ENCODE results near the gene INPP5A.

INPP5A gene

DNA sequence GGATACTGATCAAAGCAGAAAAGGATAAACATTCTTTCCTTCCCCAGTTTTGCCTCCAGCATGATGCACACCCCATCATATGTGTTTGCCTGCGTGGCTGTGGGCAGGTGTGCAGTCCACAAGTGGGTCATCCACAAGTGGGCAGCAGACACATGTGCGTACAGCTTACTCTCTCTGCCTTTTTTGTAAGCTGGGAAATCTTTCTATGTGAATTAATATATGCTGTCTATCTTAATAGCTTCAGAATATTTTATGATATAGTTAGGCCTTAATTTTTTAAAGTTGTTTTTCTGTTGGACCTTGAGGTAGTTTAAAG, 80.1 kb downstream of the INPP5A start:
- no peak for TF ChIP-seq CTCF (IDR thresholded peaks at IDR 0.05; ENCODE audit: low read depth, low read length, missing control alignments)
- no peak for DNase-seq (ENCODE audit: low read depth)
- no peak overlapping the region for H3K4me3 ChIP-seq (ENCODE audit: low read depth, low read length)

GRCh38 chr10:132618158-132618919, 80.8 kb downstream of the INPP5A start:
- no peak for DNase-seq (ENCODE audit: low read depth)
- no peak overlapping the region for H3K4me3 ChIP-seq (ENCODE audit: low read depth, low read length)
- TF ChIP-seq CTCF (IDR thresholded peaks at IDR 0.05; ENCODE audit: low read depth, low read length, missing control alignments), result no peak

GRCh38 chr10:132619927-132620326, 82.3 kb downstream of the INPP5A start:
- no peak for TF ChIP-seq CTCF (IDR thresholded peaks at IDR 0.05; ENCODE audit: low read depth, low read length, missing control alignments)
- no peak for DNase-seq (ENCODE audit: low read depth)
- no peak overlapping the region for H3K4me3 ChIP-seq (ENCODE audit: low read depth, low read length)

GRCh38 chr10:132624061-132624846, 86.7 kb downstream of the INPP5A start:
- DNase-seq (ENCODE audit: low read depth), result no peak
- TF ChIP-seq CTCF (IDR thresholded peaks at IDR 0.05; ENCODE audit: low read depth, low read length, missing control alignments), result no peak
- no peak overlapping the region for H3K4me3 ChIP-seq (ENCODE audit: low read depth, low read length)

- DNase-seq (ENCODE audit: low read depth), result no peak
- TF ChIP-seq CTCF (IDR thresholded peaks at IDR 0.05; ENCODE audit: low read depth, low read length, missing control alignments), result no peak
- no peak overlapping the region for H3K4me3 ChIP-seq (ENCODE audit: low read depth, low read length)
These were observed 87.4 kb downstream of the INPP5A start for GRCh38 chr10:132624847-132625471.

DNA sequence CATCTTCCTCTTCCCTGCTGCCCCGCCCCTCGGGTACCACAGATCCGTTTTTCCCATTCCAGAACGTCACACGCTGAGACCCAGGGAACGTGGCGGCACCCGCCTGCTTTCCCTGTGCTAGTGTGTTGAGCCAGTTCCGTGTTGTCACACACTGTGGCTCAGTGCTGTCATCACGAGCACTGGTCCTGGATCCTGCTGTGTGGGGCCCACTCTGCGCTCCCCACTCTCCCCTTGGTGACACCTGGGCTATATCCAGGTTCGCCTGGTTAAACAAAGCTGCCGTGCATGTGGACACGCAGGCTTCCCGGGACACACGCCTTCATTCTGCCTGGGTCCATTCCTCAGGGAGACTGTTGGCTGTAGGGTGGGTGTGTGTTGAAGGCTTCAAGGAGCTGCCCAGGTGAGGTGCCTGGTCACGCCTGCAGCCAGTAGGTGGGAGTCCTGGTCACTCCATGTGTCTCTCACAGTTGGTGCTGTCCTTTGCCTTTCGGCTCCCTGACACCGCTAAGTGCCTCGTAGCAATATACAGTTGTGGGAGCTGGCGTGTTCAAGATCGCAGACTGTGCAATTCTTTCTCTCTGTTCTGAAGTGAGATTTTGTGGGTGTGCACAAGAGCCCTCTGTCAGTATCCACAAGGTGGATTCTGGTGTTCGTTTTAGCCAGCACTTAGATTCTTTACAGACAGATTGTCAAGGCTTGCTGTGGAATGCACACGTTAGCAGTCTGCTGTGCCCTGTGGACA, 88.6 kb downstream of the INPP5A start:
- H3K4me3 ChIP-seq (ENCODE audit: low read depth, low read length), result no peak overlapping the region
- no peak for TF ChIP-seq CTCF (IDR thresholded peaks at IDR 0.05; ENCODE audit: low read depth, low read length, missing control alignments)
- no peak for DNase-seq (ENCODE audit: low read depth)

All from GM12864 (cell line).